Stimulated activated naive CD8-positive, alpha-beta T cell treated with anti-CD3 and anti-CD28 coated beads, Interleukin-15, Interleukin-2, amounts not matched to agents 100 ng/mL and 50 ng/mL, for 24 hours (primary cell): ENCODE results near the gene OR2T29.
"Not testable (repeated sequence)": the region's sequence is repeated elsewhere in the genome, so short reads cannot be mapped to it uniquely, and the experiment has no call there.

Experiments used
- H3K27ac Mint-ChIP-seq: one replicate; pipeline ENCODE4 v1.8.0; 2021; ENCODE audit warnings: mild to moderate bottlenecking, mixed read lengths
- H3K27me3 Mint-ChIP-seq: one replicate; pipeline ENCODE4 v1.8.0; 2021; ENCODE audit warnings: mixed read lengths
- H3K36me3 Mint-ChIP-seq: one replicate; pipeline ENCODE4 v1.8.0; 2021; ENCODE audit warnings: low read depth, mixed read lengths
- H3K4me1 Mint-ChIP-seq: one replicate; pipeline ENCODE4 v1.8.0; 2021; ENCODE audit warnings: low read depth, mixed read lengths
- H3K4me3 Mint-ChIP-seq: one replicate; pipeline ENCODE4 v1.8.0; 2021; ENCODE audit warnings: mild to moderate bottlenecking, mixed read lengths
- H3K9me3 Mint-ChIP-seq: one replicate; pipeline ENCODE4 v1.8.0; 2021; ENCODE audit warnings: mixed read lengths

The OR2T29 gene

GRCh38 chr1:248569049-248569448 is 6.5 kb upstream of the OR2T29 start:
- not testable (repeated sequence) for H3K4me3 Mint-ChIP-seq, H3K9me3 Mint-ChIP-seq, H3K27ac Mint-ChIP-seq, H3K36me3 Mint-ChIP-seq, H3K27me3 Mint-ChIP-seq
- peaks cover 15% of the 10 kb centered on the region for H3K4me1 Mint-ChIP-seq

- Mint-ChIP-seq H3K27ac (peak overlapping the region; percentile 98), H3K4me1 (peaks cover 14% of the 10 kb centered on the region), H3K4me3 (peak overlapping the region; percentile 84)
- not testable (repeated sequence) for H3K36me3 Mint-ChIP-seq, H3K9me3 Mint-ChIP-seq, H3K27me3 Mint-ChIP-seq
Observed at GRCh38 chr1:248565530-248566373, 3.2 kb upstream of the OR2T29 start.

GRCh38 chr1:248551027-248551426 is 11.5 kb downstream of the OR2T29 start:
- H3K36me3 Mint-ChIP-seq, H3K27me3 Mint-ChIP-seq, H3K4me3 Mint-ChIP-seq, H3K4me1 Mint-ChIP-seq, H3K27ac Mint-ChIP-seq, H3K9me3 Mint-ChIP-seq: not testable (repeated sequence)

- not testable (repeated sequence) for H3K9me3 Mint-ChIP-seq, H3K27me3 Mint-ChIP-seq, H3K27ac Mint-ChIP-seq, H3K4me1 Mint-ChIP-seq, H3K4me3 Mint-ChIP-seq, H3K36me3 Mint-ChIP-seq
Observed at GRCh38 chr1:248547383-248547782, 15.2 kb downstream of the OR2T29 start.

- not testable (repeated sequence) for H3K4me3 Mint-ChIP-seq, H3K9me3 Mint-ChIP-seq, H3K4me1 Mint-ChIP-seq, H3K27me3 Mint-ChIP-seq, H3K27ac Mint-ChIP-seq, H3K36me3 Mint-ChIP-seq
Observed at GRCh38 chr1:248537449-248537848, 25.1 kb downstream of the OR2T29 start.

GRCh38 chr1:248521856-248522255 is 40.7 kb downstream of the OR2T29 start:
- Mint-ChIP-seq H3K27ac (no peak overlapping the region), H3K36me3 (no peaks in the 10 kb centered on the region), H3K27me3 (no peaks in the 10 kb centered on the region), H3K4me3 (no peak overlapping the region), H3K4me1 (no peaks in the 10 kb centered on the region), H3K9me3 (no peaks in the 10 kb centered on the region)

GRCh38 chr1:248510217-248510616 is 52.4 kb downstream of the OR2T29 start:
- not testable (repeated sequence) for H3K27me3 Mint-ChIP-seq, H3K9me3 Mint-ChIP-seq, H3K4me1 Mint-ChIP-seq, H3K27ac Mint-ChIP-seq, H3K36me3 Mint-ChIP-seq, H3K4me3 Mint-ChIP-seq

GRCh38 chr1:248507773-248508172 is 54.8 kb downstream of the OR2T29 start, which contains the start of gene OR2G6:
OR2G6 (plus strand) TSS chr1:248508073; CDS start chr1:248521647, 13,574 bp downstream.
- H3K27me3 Mint-ChIP-seq, H3K27ac Mint-ChIP-seq, H3K36me3 Mint-ChIP-seq, H3K4me1 Mint-ChIP-seq, H3K4me3 Mint-ChIP-seq, H3K9me3 Mint-ChIP-seq: not testable (repeated sequence)
